Measurements from ENCODE around the gene F7.
"Not testable (repeated sequence)": the region's sequence is repeated elsewhere in the genome, so short reads cannot be mapped to it uniquely, and the experiment has no call there.

F7 gene

GRCh38 chr13:113157929-113158747 lies 52.5 kb downstream of the F7 start, which contains the start of gene PROZ:
Gene PROZ, plus strand, starts transcription at chr13:113158648. Its CDS starts 13 bp downstream, at chr13:113158661.
- TF ChIP-seq, protein P1, sequence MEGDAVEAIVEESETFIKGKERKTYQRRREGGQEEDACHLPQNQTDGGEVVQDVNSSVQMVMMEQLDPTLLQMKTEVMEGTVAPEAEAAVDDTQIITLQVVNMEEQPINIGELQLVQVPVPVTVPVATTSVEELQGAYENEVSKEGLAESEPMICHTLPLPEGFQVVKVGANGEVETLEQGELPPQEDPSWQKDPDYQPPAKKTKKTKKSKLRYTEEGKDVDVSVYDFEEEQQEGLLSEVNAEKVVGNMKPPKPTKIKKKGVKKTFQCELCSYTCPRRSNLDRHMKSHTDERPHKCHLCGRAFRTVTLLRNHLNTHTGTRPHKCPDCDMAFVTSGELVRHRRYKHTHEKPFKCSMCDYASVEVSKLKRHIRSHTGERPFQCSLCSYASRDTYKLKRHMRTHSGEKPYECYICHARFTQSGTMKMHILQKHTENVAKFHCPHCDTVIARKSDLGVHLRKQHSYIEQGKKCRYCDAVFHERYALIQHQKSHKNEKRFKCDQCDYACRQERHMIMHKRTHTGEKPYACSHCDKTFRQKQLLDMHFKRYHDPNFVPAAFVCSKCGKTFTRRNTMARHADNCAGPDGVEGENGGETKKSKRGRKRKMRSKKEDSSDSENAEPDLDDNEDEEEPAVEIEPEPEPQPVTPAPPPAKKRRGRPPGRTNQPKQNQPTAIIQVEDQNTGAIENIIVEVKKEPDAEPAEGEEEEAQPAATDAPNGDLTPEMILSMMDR (IDR thresholded peaks at IDR 0.05; ENCODE audit: control insufficient read depth, extremely low read depth, insufficient read depth) = no peak

GRCh38 chr13:113158946-113159345 lies 53.4 kb downstream of the F7 start:
- DNase-seq (ENCODE audit: low read depth) = no peak
- TF ChIP-seq, protein P1 (IDR thresholded peaks at IDR 0.05; ENCODE audit: control insufficient read depth, extremely low read depth, insufficient read depth) = no peak
- no peak overlapping the region for H3K4me3 ChIP-seq (ENCODE audit: low read depth, low read length)

More at GRCh38 chr13:113157929-113158747, 52.5 kb downstream of the F7 start, which contains the start of gene PROZ:
- H3K4me3 ChIP-seq (ENCODE audit: low read depth, low read length) = no peak within 1 kb of the TSS
- no peak for DNase-seq (ENCODE audit: low read depth)

DNA sequence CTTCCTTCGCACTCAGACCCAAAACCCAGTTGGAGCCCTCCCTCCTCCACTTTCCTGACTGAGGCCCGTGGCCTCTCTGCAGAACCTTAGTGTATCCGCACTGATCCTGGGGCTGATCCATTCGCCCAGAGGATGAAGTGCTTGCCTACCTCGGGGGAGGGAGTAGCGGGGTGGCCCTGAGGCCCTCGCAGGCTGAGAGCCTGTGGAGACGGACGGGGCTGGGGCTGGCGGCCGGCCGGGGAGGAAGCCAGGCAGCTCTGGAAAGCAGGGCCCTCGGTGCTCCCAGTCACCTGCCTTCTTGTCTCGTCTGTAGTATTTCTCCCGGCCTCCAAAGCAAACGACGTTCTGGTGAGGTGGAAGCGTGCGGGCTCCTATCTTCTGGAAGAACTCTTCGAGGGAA lies 54.1 kb downstream of the F7 start:
- TF ChIP-seq, protein P1 (IDR thresholded peaks at IDR 0.05; ENCODE audit: control insufficient read depth, extremely low read depth, insufficient read depth) = no peak
- H3K4me3 ChIP-seq (ENCODE audit: low read depth, low read length) = no peak overlapping the region
- no peak for DNase-seq (ENCODE audit: low read depth)

GRCh38 chr13:113160983-113161382 lies 55.4 kb downstream of the F7 start:
- TF ChIP-seq, protein P1 (IDR thresholded peaks at IDR 0.05; ENCODE audit: control insufficient read depth, extremely low read depth, insufficient read depth) = no peak
- no peak for DNase-seq (ENCODE audit: low read depth)
- no peak overlapping the region for H3K4me3 ChIP-seq (ENCODE audit: low read depth, low read length)

DNA sequence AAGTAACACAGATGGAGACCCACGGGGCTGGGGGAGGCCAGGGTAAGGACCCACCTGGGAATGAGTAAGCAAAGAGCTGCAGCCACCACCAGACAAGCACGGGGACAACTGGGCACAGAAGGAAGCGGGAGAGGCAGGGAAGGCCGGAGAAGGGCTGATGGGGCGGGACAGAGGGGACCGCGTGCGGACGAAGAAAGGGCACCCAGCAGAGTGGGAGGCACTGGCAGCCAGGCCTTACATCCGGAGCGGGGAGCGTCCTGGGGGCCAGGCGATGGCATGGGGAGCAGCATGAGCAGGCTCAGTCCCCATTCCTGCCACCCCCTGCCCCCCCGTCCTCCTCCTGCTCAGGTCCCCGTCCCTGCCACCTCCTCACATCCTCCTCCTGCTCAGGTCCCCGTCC lies 55.8 kb downstream of the F7 start:
- TF ChIP-seq, protein P1 (IDR thresholded peaks at IDR 0.05; ENCODE audit: control insufficient read depth, extremely low read depth, insufficient read depth) = no peak
- DNase-seq (ENCODE audit: low read depth) = no peak
- H3K4me3 ChIP-seq (ENCODE audit: low read depth, low read length) = no peak overlapping the region

DNA sequence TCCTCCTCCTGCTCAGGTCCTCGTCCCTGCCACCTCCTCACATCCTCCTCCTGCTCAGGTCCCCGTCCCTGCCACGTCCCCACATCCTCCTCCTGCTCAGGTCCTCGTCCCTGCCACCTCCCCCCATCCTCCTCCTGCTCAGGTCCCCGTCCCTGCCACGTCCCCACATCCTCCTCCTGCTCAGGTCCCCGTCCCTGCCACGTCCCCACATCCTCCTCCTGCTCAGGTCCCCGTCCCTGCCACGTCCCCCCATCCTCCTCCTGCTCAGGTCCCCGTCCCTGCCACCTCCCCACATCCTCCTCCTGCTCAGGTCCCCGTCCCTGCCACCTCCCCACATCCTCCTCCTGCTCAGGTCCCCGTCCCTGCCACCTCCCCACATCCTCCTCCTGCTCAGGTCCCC lies 56.4 kb downstream of the F7 start:
- H3K4me3 ChIP-seq (ENCODE audit: low read depth, low read length); DNase-seq (ENCODE audit: low read depth): not testable (repeated sequence)

DNA sequence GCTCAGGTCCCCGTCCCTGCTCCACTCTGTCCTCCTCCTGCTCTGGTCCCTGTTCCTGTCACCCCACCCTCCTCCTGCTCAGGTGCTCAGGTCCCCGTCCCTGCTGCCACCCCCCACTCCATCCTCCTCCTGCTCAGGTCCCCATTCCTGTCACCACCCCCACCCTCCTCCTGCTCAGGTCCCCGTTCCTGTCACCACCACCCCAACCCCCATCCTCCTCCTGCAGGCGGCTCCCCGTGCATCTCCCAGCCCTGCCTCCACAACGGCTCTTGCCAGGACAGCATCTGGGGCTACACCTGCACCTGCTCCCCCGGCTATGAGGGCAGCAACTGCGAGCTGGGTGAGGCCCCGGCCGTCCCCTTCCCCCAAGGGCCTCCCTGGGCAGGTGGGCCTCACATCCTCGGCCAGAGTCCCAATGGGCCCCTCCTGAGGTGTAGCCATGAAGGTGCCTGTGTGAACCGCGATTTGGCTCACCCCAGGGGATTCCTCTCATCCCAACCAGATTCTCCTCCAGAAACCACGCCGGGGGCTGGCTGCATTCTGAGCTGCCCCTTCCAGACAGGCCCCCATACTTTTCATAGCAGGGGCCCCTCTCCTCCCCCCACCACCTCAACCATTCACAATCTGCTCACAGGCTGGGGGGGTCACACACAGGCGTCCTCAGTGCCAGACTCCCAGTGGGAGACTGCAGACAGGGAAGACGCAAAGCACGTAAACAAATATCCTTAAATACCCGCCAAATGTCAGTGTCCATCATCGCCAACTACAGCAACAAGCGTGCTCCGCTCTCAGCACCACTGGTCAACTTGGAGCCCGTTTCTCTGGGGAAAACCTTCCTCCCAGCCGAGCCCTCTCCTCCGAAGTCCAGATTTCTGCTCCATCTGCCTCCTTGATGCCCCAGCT lies 57.4 kb downstream of the F7 start:
- no peak overlapping the region for H3K4me3 ChIP-seq (ENCODE audit: low read depth, low read length)
- TF ChIP-seq, protein P1 (IDR thresholded peaks at IDR 0.05; ENCODE audit: control insufficient read depth, extremely low read depth, insufficient read depth) = no peak
- DNase-seq (ENCODE audit: low read depth) = no peak
